GM18873 (cell line): ENCODE measurements around the gene GOLGA8T.
"Not testable (repeated sequence)": the region's sequence is repeated elsewhere in the genome, so short reads cannot be mapped to it uniquely, and the experiment has no call there.

Experiments
- ATAC-seq: cut with Tn5 transposase; IDR thresholded peaks from one replicate; pipeline ENCODE4 v1.9.1; 2021; ENCODE audit warnings: mild to moderate bottlenecking, moderate library complexity, moderate number of reproducible peaks; ENCODE audit not compliant: unreplicated experiment, low FRiP score

The GOLGA8T gene

GRCh38 chr15:30189754-30190153, 54.9 kb downstream of the GOLGA8T start:
- ATAC-seq: not testable (repeated sequence)

- ATAC-seq: not testable (repeated sequence)
Observed at GRCh38 chr15:30191143-30191542, 56.3 kb downstream of the GOLGA8T start.

GRCh38 chr15:30191639-30192038, 56.8 kb downstream of the GOLGA8T start:
- not testable (repeated sequence) for ATAC-seq

- not testable (repeated sequence) for ATAC-seq
Observed at GRCh38 chr15:30192119-30192745, 57.4 kb downstream of the GOLGA8T start.

GRCh38 chr15:30192892-30193291, 58.0 kb downstream of the GOLGA8T start:
- not testable (repeated sequence) for ATAC-seq
